ELR (cell line): Measurements from ENCODE around the gene TUBGCP5.

ENCODE experiments used
- DNase-seq: peaks from one replicate; pipeline ENCODE4 v3.0.0-alpha.2; 2015; ENCODE audit warnings: low read depth

Gene TUBGCP5

GRCh38 chr15:22978691-22979237 lies 60.6 kb downstream of the TUBGCP5 start:
- no peak for DNase-seq

GRCh38 chr15:22974745-22975144 lies 64.6 kb downstream of the TUBGCP5 start:
- DNase-seq: no peak

GRCh38 chr15:22973987-22974386 lies 65.4 kb downstream of the TUBGCP5 start:
- no peak for DNase-seq

- DNase-seq: no peak
These were observed 66.1 kb downstream of the TUBGCP5 start for GRCh38 chr15:22973286-22973685.

- DNase-seq: no peak
These were observed 69.9 kb downstream of the TUBGCP5 start for GRCh38 chr15:22969489-22969888.

GRCh38 chr15:22968366-22968765 lies 71.0 kb downstream of the TUBGCP5 start:
- DNase-seq: peak; percentile 90

GRCh38 chr15:22967084-22967770 lies 72.1 kb downstream of the TUBGCP5 start:
- DNase-seq: no peak

- no peak for DNase-seq
These were observed 72.9 kb downstream of the TUBGCP5 start for GRCh38 chr15:22966321-22967083.

- DNase-seq: no peak
These were observed 75.7 kb downstream of the TUBGCP5 start for GRCh38 chr15:22963641-22964040.

- no peak for DNase-seq
These were observed 76.8 kb downstream of the TUBGCP5 start for GRCh38 chr15:22962611-22963010.

GRCh38 chr15:22961762-22962161 lies 77.6 kb downstream of the TUBGCP5 start:
- DNase-seq: peak; percentile 7

GRCh38 chr15:22960556-22960955 lies 78.8 kb downstream of the TUBGCP5 start:
- no peak for DNase-seq

- no peak for DNase-seq
These were observed 79.2 kb downstream of the TUBGCP5 start for GRCh38 chr15:22960126-22960525.

- DNase-seq: no peak
These were observed 79.9 kb downstream of the TUBGCP5 start for GRCh38 chr15:22959321-22960101.

GRCh38 chr15:22958487-22959280 lies 80.7 kb downstream of the TUBGCP5 start:
- no peak for DNase-seq

- DNase-seq: no peak
These were observed 82.5 kb downstream of the TUBGCP5 start for GRCh38 chr15:22956978-22957260.

GRCh38 chr15:22956257-22956977 lies 83.0 kb downstream of the TUBGCP5 start:
- DNase-seq: no peak

GRCh38 chr15:22955544-22956119 lies 83.7 kb downstream of the TUBGCP5 start:
- no peak for DNase-seq

GRCh38 chr15:22954798-22955543 lies 84.4 kb downstream of the TUBGCP5 start:
- no peak for DNase-seq

- DNase-seq: no peak
These were observed 85.0 kb downstream of the TUBGCP5 start for GRCh38 chr15:22954326-22954725.
